ENCODE results near the gene MYO1C.
A peak's percentile ranks its signal among the peaks of the same experiment; 100 is the strongest.

MYO1C gene

GRCh38 chr17:1504866-1505265, 12.4 kb upstream of the MYO1C start:
- Histone ChIP-seq H3K4me1 (ENCODE audit: insufficient read depth, low read length) (no peaks in the 10 kb centered on the region), H3K9me3 (ENCODE audit: insufficient read depth, low read depth, low read length) (no peaks in the 10 kb centered on the region), H3K36me3 (ENCODE audit: insufficient read depth, low read depth, low read length) (peaks cover 4% of the 10 kb centered on the region; the same call in 1 of the 2 replicates), H3K27me3 (ENCODE audit: insufficient read depth, low read length) (no peaks in the 10 kb centered on the region), H3K27ac (ENCODE audit: low read length) (no peak overlapping the region), H3K9ac (ENCODE audit: low read depth, low read length) (no peak overlapping the region), H3K4me3 (ENCODE audit: low read length) (no peak overlapping the region)

- Histone ChIP-seq H3K27me3 (ENCODE audit: insufficient read depth, low read length) (no peaks in the 10 kb centered on the region), H3K27ac (ENCODE audit: low read length) (no peak overlapping the region), H3K9me3 (ENCODE audit: insufficient read depth, low read depth, low read length) (no peaks in the 10 kb centered on the region), H3K36me3 (ENCODE audit: insufficient read depth, low read depth, low read length) (peaks cover 4% of the 10 kb centered on the region; the same call in 1 of the 2 replicates), H3K4me3 (ENCODE audit: low read length) (no peak overlapping the region), H3K9ac (ENCODE audit: low read depth, low read length) (no peak overlapping the region), H3K4me1 (ENCODE audit: insufficient read depth, low read length) (no peaks in the 10 kb centered on the region)
Measured at GRCh38 chr17:1503699-1504098, 11.2 kb upstream of the MYO1C start.

- H3K27ac ChIP-seq (ENCODE audit: low read length): no peak overlapping the region
- no peak overlapping the region for H3K4me3 ChIP-seq (ENCODE audit: low read length)
- H3K36me3 ChIP-seq (ENCODE audit: insufficient read depth, low read depth, low read length): no peaks in the 10 kb centered on the region; the same call in 1 of the 2 replicates
- H3K27me3 ChIP-seq (ENCODE audit: insufficient read depth, low read length): no peaks in the 10 kb centered on the region
- H3K4me1 ChIP-seq (ENCODE audit: insufficient read depth, low read length): no peaks in the 10 kb centered on the region
- no peak overlapping the region for H3K9ac ChIP-seq (ENCODE audit: low read depth, low read length)
- H3K9me3 ChIP-seq (ENCODE audit: insufficient read depth, low read depth, low read length): no peaks in the 10 kb centered on the region
Measured at GRCh38 chr17:1498869-1499268, 6.4 kb upstream of the MYO1C start.

- Histone ChIP-seq H3K4me3 (ENCODE audit: low read length) (no peak overlapping the region), H3K27ac (ENCODE audit: low read length) (no peak overlapping the region), H3K4me1 (ENCODE audit: insufficient read depth, low read length) (no peaks in the 10 kb centered on the region), H3K9me3 (ENCODE audit: insufficient read depth, low read depth, low read length) (no peaks in the 10 kb centered on the region), H3K9ac (ENCODE audit: low read depth, low read length) (no peak overlapping the region), H3K36me3 (ENCODE audit: insufficient read depth, low read depth, low read length) (no peaks in the 10 kb centered on the region; the same call in 1 of the 2 replicates), H3K27me3 (ENCODE audit: insufficient read depth, low read length) (no peaks in the 10 kb centered on the region)
Measured at GRCh38 chr17:1498233-1498632, 5.7 kb upstream of the MYO1C start.

- Histone ChIP-seq H3K4me1 (ENCODE audit: insufficient read depth, low read length) (no peaks in the 10 kb centered on the region), H3K27ac (ENCODE audit: low read length) (no peak overlapping the region), H3K36me3 (ENCODE audit: insufficient read depth, low read depth, low read length) (no peaks in the 10 kb centered on the region; the same call in 1 of the 2 replicates), H3K4me3 (ENCODE audit: low read length) (no peak overlapping the region), H3K9ac (ENCODE audit: low read depth, low read length) (no peak overlapping the region), H3K9me3 (ENCODE audit: insufficient read depth, low read depth, low read length) (no peaks in the 10 kb centered on the region), H3K27me3 (ENCODE audit: insufficient read depth, low read length) (no peaks in the 10 kb centered on the region)
Measured at GRCh38 chr17:1497831-1498230, 5.3 kb upstream of the MYO1C start.

- no peak overlapping the region for H3K27ac ChIP-seq (ENCODE audit: low read length)
- H3K9me3 ChIP-seq (ENCODE audit: insufficient read depth, low read depth, low read length): no peaks in the 10 kb centered on the region
- H3K36me3 ChIP-seq (ENCODE audit: insufficient read depth, low read depth, low read length): no peaks in the 10 kb centered on the region; the same call in 1 of the 2 replicates
- peaks cover 8% of the 10 kb centered on the region for H3K27me3 ChIP-seq (ENCODE audit: insufficient read depth, low read length)
- no peak overlapping the region for H3K4me3 ChIP-seq (ENCODE audit: low read length)
- H3K9ac ChIP-seq (ENCODE audit: low read depth, low read length): no peak overlapping the region
- no peaks in the 10 kb centered on the region for H3K4me1 ChIP-seq (ENCODE audit: insufficient read depth, low read length)
Measured at GRCh38 chr17:1496869-1497268, 4.4 kb upstream of the MYO1C start.

GRCh38 chr17:1495265-1495989, 2.9 kb upstream of the MYO1C start:
- H3K27ac ChIP-seq (ENCODE audit: low read length): no peak overlapping the region
- H3K9ac ChIP-seq (ENCODE audit: low read depth, low read length): no peak overlapping the region
- H3K27me3 ChIP-seq (ENCODE audit: insufficient read depth, low read length): peaks cover 10% of the 10 kb centered on the region
- no peaks in the 10 kb centered on the region; the same call in 1 of the 2 replicates for H3K36me3 ChIP-seq (ENCODE audit: insufficient read depth, low read depth, low read length)
- no peak overlapping the region for H3K4me3 ChIP-seq (ENCODE audit: low read length)
- H3K4me1 ChIP-seq (ENCODE audit: insufficient read depth, low read length): peaks cover 2% of the 10 kb centered on the region; the same call in 1 of the 2 replicates
- no peaks in the 10 kb centered on the region for H3K9me3 ChIP-seq (ENCODE audit: insufficient read depth, low read depth, low read length)

GRCh38 chr17:1494736-1495253, 2.3 kb upstream of the MYO1C start:
- peaks cover 10% of the 10 kb centered on the region for H3K27me3 ChIP-seq (ENCODE audit: insufficient read depth, low read length)
- H3K27ac ChIP-seq (ENCODE audit: low read length): no peak overlapping the region
- no peaks in the 10 kb centered on the region for H3K9me3 ChIP-seq (ENCODE audit: insufficient read depth, low read depth, low read length)
- no peak overlapping the region for H3K4me3 ChIP-seq (ENCODE audit: low read length)
- no peak overlapping the region for H3K9ac ChIP-seq (ENCODE audit: low read depth, low read length)
- peaks cover 3% of the 10 kb centered on the region; the same call in 1 of the 2 replicates for H3K4me1 ChIP-seq (ENCODE audit: insufficient read depth, low read length)
- no peaks in the 10 kb centered on the region; the same call in 1 of the 2 replicates for H3K36me3 ChIP-seq (ENCODE audit: insufficient read depth, low read depth, low read length)

GRCh38 chr17:1494203-1494602, 1.7 kb upstream of the MYO1C start:
- Histone ChIP-seq H3K4me1 (ENCODE audit: insufficient read depth, low read length) (peaks cover 3% of the 10 kb centered on the region; the same call in 1 of the 2 replicates), H3K4me3 (ENCODE audit: low read length) (no peak overlapping the region), H3K27me3 (ENCODE audit: insufficient read depth, low read length) (peaks cover 10% of the 10 kb centered on the region), H3K27ac (ENCODE audit: low read length) (no peak overlapping the region), H3K9me3 (ENCODE audit: insufficient read depth, low read depth, low read length) (no peaks in the 10 kb centered on the region), H3K36me3 (ENCODE audit: insufficient read depth, low read depth, low read length) (no peaks in the 10 kb centered on the region; the same call in 1 of the 2 replicates), H3K9ac (ENCODE audit: low read depth, low read length) (no peak overlapping the region)

- Histone ChIP-seq H3K4me1 (ENCODE audit: insufficient read depth, low read length) (peaks cover 3% of the 10 kb centered on the region; the same call in 1 of the 2 replicates), H3K9ac (ENCODE audit: low read depth, low read length) (no peak overlapping the region), H3K4me3 (ENCODE audit: low read length) (no peak overlapping the region), H3K27ac (ENCODE audit: low read length) (no peak overlapping the region), H3K27me3 (ENCODE audit: insufficient read depth, low read length) (peaks cover 10% of the 10 kb centered on the region), H3K36me3 (ENCODE audit: insufficient read depth, low read depth, low read length) (no peaks in the 10 kb centered on the region; the same call in 1 of the 2 replicates), H3K9me3 (ENCODE audit: insufficient read depth, low read depth, low read length) (no peaks in the 10 kb centered on the region)
Measured at GRCh38 chr17:1493291-1493980, 950 bp upstream of the MYO1C start.

- peaks cover 3% of the 10 kb centered on the region; the same call in 1 of the 2 replicates for H3K4me1 ChIP-seq (ENCODE audit: insufficient read depth, low read length)
- H3K36me3 ChIP-seq (ENCODE audit: insufficient read depth, low read depth, low read length): no peaks in the 10 kb centered on the region; the same call in 1 of the 2 replicates
- H3K9me3 ChIP-seq (ENCODE audit: insufficient read depth, low read depth, low read length): no peaks in the 10 kb centered on the region
- H3K27me3 ChIP-seq (ENCODE audit: insufficient read depth, low read length): peaks cover 21% of the 10 kb centered on the region
- peak overlapping the region; percentile 63; the same call in 1 of the 2 replicates for H3K9ac ChIP-seq (ENCODE audit: low read depth, low read length)
- no peak overlapping the region for H3K27ac ChIP-seq (ENCODE audit: low read length)
- peak overlapping the region; percentile 80 for H3K4me3 ChIP-seq (ENCODE audit: low read length)
Measured at GRCh38 chr17:1491443-1492248, 840 bp downstream of the MYO1C start.

Data from iPS-20b (cell line).